Natural killer cell (primary cell): ENCODE measurements around the gene BMP6. TPM values are rescaled to one million over a fixed set of nuclear protein-coding genes. Genes with fewer than 3 reads are reported as not detected.

Experiments used
- ATAC-seq, 3 donors: fragments of 150-1000 bp in 2 of 3; fragments of 200-7000 bp in 1 of 3; cut with Tn5 transposase; 1 replicate in 1 of 3; 2 replicates in 2 of 3; pipeline ENCODE4 v1.10.0; 2021; ENCODE audit warnings: mild to moderate bottlenecking in 2 of 3, moderate library complexity in 2 of 3
- DNase-seq, 2 donors: peaks; one replicate each; pipeline versions ENCODE4 v3.0.0 to v3.0.0-alpha.2; 2013 to 2021; ENCODE audit warnings: mixed read lengths in 1 of 2
- H3K27ac ChIP-seq: one replicate; pipeline ENCODE4 v1.5.1; 2013; ENCODE audit warnings: mild to moderate bottlenecking, low read length
- H3K27me3 ChIP-seq: one replicate; pipeline ENCODE4 v1.6.1; 2013; ENCODE audit warnings: low read length; ENCODE audit not compliant: control insufficient read depth, insufficient read depth
- H3K36me3 ChIP-seq: one replicate; pipeline ENCODE4 v1.6.1; 2013; ENCODE audit warnings: low read length; ENCODE audit not compliant: control insufficient read depth, insufficient read depth
- H3K4me1 ChIP-seq: one replicate; pipeline ENCODE4 v1.6.1; 2013; ENCODE audit warnings: low read length; ENCODE audit not compliant: control insufficient read depth, insufficient read depth
- H3K4me3 ChIP-seq: one replicate; pipeline ENCODE4 v1.5.1; 2013; ENCODE audit warnings: low read length
- H3K9me3 ChIP-seq: one replicate; pipeline ENCODE4 v1.6.1; 2013; ENCODE audit warnings: low read length; ENCODE audit not compliant: control insufficient read depth, insufficient read depth
- H3K27ac Mint-ChIP-seq, 2 donors: one replicate each; pipeline ENCODE4 v1.8.0; 2022; ENCODE audit warnings: mild to moderate bottlenecking in 2 of 2, mixed read lengths in 2 of 2, moderate library complexity in 1 of 2
- H3K27me3 Mint-ChIP-seq, 2 donors: one replicate each; pipeline ENCODE4 v1.8.0; 2022; ENCODE audit warnings: low read depth in 2 of 2, mixed read lengths in 2 of 2
- H3K36me3 Mint-ChIP-seq: one replicate; pipeline ENCODE4 v1.8.0; 2022; ENCODE audit warnings: mixed read lengths
- H3K4me1 Mint-ChIP-seq, 2 donors: one replicate each; pipeline ENCODE4 v1.8.0; 2022; ENCODE audit warnings: mixed read lengths in 2 of 2
- H3K4me3 Mint-ChIP-seq: one replicate; pipeline ENCODE4 v1.8.0; 2022; ENCODE audit warnings: mild to moderate bottlenecking, moderate library complexity, mixed read lengths
- H3K9me3 Mint-ChIP-seq, 2 donors: one replicate each; pipeline ENCODE4 v1.8.0; 2022; ENCODE audit warnings: mixed read lengths in 2 of 2
- WGBS: methylation state at CpG from one replicate; pipeline ENCODE4 v1.1.7; 2013; ENCODE audit warnings: missing lambda C conversion rate; ENCODE audit not compliant: insufficient coverage; 5-methylcytosine and 5-hydroxymethylcytosine counted together
- intact Hi-C: fragments of 100-400 bp; cut with micrococcal nuclease; formaldehyde crosslinking; loops from one replicate; pipeline ENCODE4 v1.14.2; 2022
- total RNA-seq, 4 donors: library from RNA; stranded (reverse); fragments of 120-200 nt in 1 of 4; gene quantifications; one replicate each; pipeline versions ENCODE4 v1.2.3 to v1.2.4, GENCODE V29; 2013 to 2022
- TF ChIP-seq, protein P1 (sequence below): fragments of 200-600 bp; IDR thresholded peaks from one replicate; pipeline ENCODE4 v1.8.0; 2022; ENCODE audit warnings: antibody characterized with exemption

BMP6 gene
- total RNA-seq, 3 donors from 2014 or later (not counting 1 experiment from before 2014, with no cell fraction given) = 0.25 to 2.6 (median 0.73) TPM

DNA sequence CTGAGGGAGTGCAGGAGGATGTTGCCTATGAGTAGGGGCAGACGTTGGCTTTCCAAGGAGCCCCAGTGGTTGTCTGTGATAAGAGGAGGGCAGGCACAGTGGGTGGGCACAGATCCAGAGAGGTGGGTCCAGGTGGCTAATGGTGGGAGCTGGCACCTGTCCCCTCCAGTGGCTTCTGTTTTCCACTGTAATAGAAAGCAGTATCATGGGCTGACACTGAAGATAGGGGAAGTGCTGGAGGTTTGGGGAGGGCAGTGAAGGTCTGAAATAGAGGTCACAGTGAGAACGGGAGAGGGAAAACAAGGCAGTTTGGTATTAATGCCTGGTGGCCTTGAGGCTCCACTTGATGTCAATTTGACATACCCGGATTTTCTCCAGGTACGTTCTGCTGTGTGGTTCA, 195.1 kb downstream of the BMP6 start:
- ATAC-seq (no peak), DNase-seq (no peak)
- Histone ChIP-seq H3K27ac (no peak overlapping the region), H3K4me3 (no peak overlapping the region), H3K36me3 (no peaks in the 10 kb centered on the region), H3K27me3 (no peaks in the 10 kb centered on the region), H3K4me1 (no peaks in the 10 kb centered on the region), H3K9me3 (no peaks in the 10 kb centered on the region)
- WGBS = 80% methylated on average over 4 of the region's 4 CpGs
- no peaks in the 10 kb centered on the region for H3K4me1 Mint-ChIP-seq
- no peak overlapping the region for H3K4me3 Mint-ChIP-seq
- H3K9me3 Mint-ChIP-seq = peaks cover 0 to 7% of the 10 kb centered on the region in 2 donors
- H3K27ac Mint-ChIP-seq = no peak overlapping the region
- H3K36me3 Mint-ChIP-seq = no peaks in the 10 kb centered on the region
- intact Hi-C loops = no loop called here
- H3K27me3 Mint-ChIP-seq = peaks cover 12 to 13% of the 10 kb centered on the region in 2 donors
- TF ChIP-seq, protein P1, sequence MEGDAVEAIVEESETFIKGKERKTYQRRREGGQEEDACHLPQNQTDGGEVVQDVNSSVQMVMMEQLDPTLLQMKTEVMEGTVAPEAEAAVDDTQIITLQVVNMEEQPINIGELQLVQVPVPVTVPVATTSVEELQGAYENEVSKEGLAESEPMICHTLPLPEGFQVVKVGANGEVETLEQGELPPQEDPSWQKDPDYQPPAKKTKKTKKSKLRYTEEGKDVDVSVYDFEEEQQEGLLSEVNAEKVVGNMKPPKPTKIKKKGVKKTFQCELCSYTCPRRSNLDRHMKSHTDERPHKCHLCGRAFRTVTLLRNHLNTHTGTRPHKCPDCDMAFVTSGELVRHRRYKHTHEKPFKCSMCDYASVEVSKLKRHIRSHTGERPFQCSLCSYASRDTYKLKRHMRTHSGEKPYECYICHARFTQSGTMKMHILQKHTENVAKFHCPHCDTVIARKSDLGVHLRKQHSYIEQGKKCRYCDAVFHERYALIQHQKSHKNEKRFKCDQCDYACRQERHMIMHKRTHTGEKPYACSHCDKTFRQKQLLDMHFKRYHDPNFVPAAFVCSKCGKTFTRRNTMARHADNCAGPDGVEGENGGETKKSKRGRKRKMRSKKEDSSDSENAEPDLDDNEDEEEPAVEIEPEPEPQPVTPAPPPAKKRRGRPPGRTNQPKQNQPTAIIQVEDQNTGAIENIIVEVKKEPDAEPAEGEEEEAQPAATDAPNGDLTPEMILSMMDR = no peak

DNA sequence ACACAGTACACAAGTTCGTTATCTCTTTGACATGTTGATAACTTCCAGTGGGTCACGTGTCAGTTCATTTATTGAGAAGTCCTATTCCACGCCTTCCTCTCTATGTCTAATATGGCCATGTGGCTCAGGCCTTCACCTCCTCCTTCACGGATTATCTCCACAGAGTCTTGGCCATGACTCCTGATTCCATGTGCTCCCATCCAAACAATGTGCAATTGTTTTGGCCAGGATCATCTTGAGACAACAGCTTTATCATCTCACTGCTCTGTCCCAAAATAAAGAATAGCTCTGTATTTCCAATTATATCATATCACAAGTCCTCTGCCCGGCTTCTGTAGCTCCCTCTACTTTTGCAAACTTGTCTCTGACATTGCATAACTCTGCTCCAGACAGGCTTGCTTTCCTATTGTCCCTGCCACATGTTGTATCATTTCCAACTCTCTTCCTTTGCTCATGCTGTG, 195.8 kb downstream of the BMP6 start:
- Histone ChIP-seq H3K4me3 (no peak overlapping the region), H3K4me1 (no peaks in the 10 kb centered on the region), H3K27me3 (no peaks in the 10 kb centered on the region), H3K27ac (no peak overlapping the region), H3K9me3 (no peaks in the 10 kb centered on the region), H3K36me3 (no peaks in the 10 kb centered on the region)
- intact Hi-C loops = no loop called here
- no peaks in the 10 kb centered on the region for H3K36me3 Mint-ChIP-seq
- no peak overlapping the region for H3K4me3 Mint-ChIP-seq
- peaks cover 0 to 7% of the 10 kb centered on the region in 2 donors for H3K9me3 Mint-ChIP-seq
- H3K27me3 Mint-ChIP-seq = peaks cover 12 to 13% of the 10 kb centered on the region in 2 donors
- H3K4me1 Mint-ChIP-seq = no peaks in the 10 kb centered on the region
- WGBS = 85% methylated on average over 5 of the region's 5 CpGs
- DNase-seq = no peak
- H3K27ac Mint-ChIP-seq = no peak overlapping the region
- TF ChIP-seq, protein P1 = no peak
- ATAC-seq = no peak

DNA sequence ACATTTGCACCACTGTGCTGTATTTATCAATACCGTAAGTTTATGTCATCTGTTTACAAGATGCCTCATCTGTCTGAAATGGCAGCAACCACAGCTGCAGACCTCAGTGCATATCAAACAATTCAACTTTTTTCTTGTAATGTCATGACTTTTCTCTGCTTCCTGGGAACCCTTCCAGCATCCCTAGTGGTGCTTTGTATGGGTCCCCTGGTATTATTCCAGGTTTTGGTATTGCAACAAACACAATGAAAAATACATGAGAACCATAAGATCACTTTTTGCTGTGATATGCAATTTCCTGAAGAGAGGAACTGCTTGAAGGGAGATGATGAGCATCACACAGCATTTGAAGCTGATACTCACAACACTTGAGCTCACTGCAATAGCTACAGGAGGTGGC, 196.7 kb downstream of the BMP6 start:
- H3K36me3 Mint-ChIP-seq = no peaks in the 10 kb centered on the region
- Histone ChIP-seq H3K9me3 (no peaks in the 10 kb centered on the region), H3K4me1 (no peaks in the 10 kb centered on the region), H3K36me3 (no peaks in the 10 kb centered on the region), H3K27ac (no peak overlapping the region), H3K4me3 (no peak overlapping the region), H3K27me3 (no peaks in the 10 kb centered on the region)
- no peaks in the 10 kb centered on the region for H3K4me1 Mint-ChIP-seq
- H3K27ac Mint-ChIP-seq = no peak overlapping the region
- no peak overlapping the region for H3K4me3 Mint-ChIP-seq
- H3K9me3 Mint-ChIP-seq = peaks cover 0 to 7% of the 10 kb centered on the region in 2 donors
- intact Hi-C loops = no loop called here
- DNase-seq = no peak
- no peak for ATAC-seq
- H3K27me3 Mint-ChIP-seq = peaks cover 13 to 15% of the 10 kb centered on the region in 2 donors
- TF ChIP-seq, protein P1 = no peak
- whole genome bisulfite sequencing = 94% methylated on average over 1 of the region's 1 CpG

DNA sequence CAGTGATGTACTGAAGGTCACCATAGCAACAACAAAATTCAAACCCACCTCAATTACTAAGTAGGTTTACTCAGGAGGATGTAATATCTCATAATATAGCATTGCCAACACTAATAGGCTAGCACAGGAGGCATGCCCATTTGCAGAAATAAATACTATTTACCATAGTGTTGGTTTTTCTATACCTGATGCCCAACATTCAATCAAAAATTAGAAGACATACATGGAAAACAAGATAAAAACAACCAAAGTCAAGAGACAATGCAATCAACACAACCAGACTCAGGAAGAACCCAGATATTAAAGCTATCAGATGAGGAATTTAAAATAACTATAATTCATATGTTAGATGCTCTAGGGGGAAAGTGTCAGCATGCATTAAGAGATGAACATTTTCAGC, 199.0 kb downstream of the BMP6 start:
- H3K9me3 Mint-ChIP-seq = peaks cover 0 to 7% of the 10 kb centered on the region in 2 donors
- H3K27me3 Mint-ChIP-seq = peaks cover 13 to 25% of the 10 kb centered on the region in 2 donors
- no peak overlapping the region for H3K27ac Mint-ChIP-seq
- TF ChIP-seq, protein P1 = no peak
- H3K36me3 ChIP-seq = no peaks in the 10 kb centered on the region
- DNase-seq (no peak), ATAC-seq (no peak)
- no peaks in the 10 kb centered on the region for H3K36me3 Mint-ChIP-seq
- H3K4me1 ChIP-seq = no peaks in the 10 kb centered on the region
- no peaks in the 10 kb centered on the region for H3K9me3 ChIP-seq
- H3K4me1 Mint-ChIP-seq = no peaks in the 10 kb centered on the region
- H3K4me3 ChIP-seq = no peak overlapping the region
- H3K27ac ChIP-seq = no peak overlapping the region
- H3K4me3 Mint-ChIP-seq = no peak overlapping the region
- H3K27me3 ChIP-seq = no peaks in the 10 kb centered on the region
- intact Hi-C loops = no loop called here
